Loucy (cell line): ENCODE measurements around the gene NKAIN2.

Experiments used
- CTCF ChIP-seq: fragments of 200-600 bp; sonication (generic); conservative IDR thresholded peaks from 2 replicates; pipeline ENCODE4 v1.5.1; 2014; ENCODE audit warnings: mild to moderate bottlenecking, antibody characterized with exemption, low read length
- EZH2phosphoT487 ChIP-seq: fragments of 200-600 bp; IDR thresholded peaks from 2 replicates; pipeline ENCODE4 v1.6.1; 2018; ENCODE audit warnings: antibody characterized with exemption, mild to moderate bottlenecking, moderate library complexity, borderline replicate concordance

GRCh38 chr6:123829302-123829953, 25.8 kb downstream of the NKAIN2 start:
- TF ChIP-seq CTCF (no peak), EZH2phosphoT487 (no peak)
